ENCODE results near the gene SZT2.

- TF ChIP-seq GABPA (IDR thresholded peaks at IDR 0.05; ENCODE audit: low read depth) (no peak), MAX (IDR thresholded peaks at IDR 0.05; ENCODE audit: low read depth, low read length) (no peak), POLR2A (IDR thresholded peaks at IDR 0.05; ENCODE audit: low read depth, low read length) (no peak), ZBTB4 (CRISPR knock-in tag; IDR thresholded peaks at IDR 0.05) (no peak), CTCF (IDR thresholded peaks at IDR 0.05 in 2 of 3, conservative IDR thresholded peaks at IDR 0.05 in 1 of 3; ENCODE audit: control insufficient read depth in 2 of 3, extremely low read depth in 1 of 3, insufficient read depth in 1 of 3, low read depth in 3 of 3, low read length in 3 of 3) (no peak), POLR2AphosphoS5 (IDR thresholded peaks at IDR 0.05; ENCODE audit: low read length) (no peak), CREM (IDR thresholded peaks at IDR 0.05; ENCODE audit: low read depth) (no peak), EP300 (IDR thresholded peaks at IDR 0.05; ENCODE audit: borderline replicate concordance in 1 of 2, control insufficient read depth in 1 of 2, low read depth in 2 of 2, low read length in 2 of 2) (no peak), BCL11A (IDR thresholded peaks at IDR 0.05; ENCODE audit: low read depth, low read length) (no peak), SUZ12 (IDR thresholded peaks at IDR 0.05; ENCODE audit: unreplicated experiment) (no peak), ATF7 (IDR thresholded peaks at IDR 0.05; ENCODE audit: low read depth) (no peak), HCFC1 (IDR thresholded peaks at IDR 0.05; ENCODE audit: low read length) (no peak)
These were observed 42.6 kb downstream of the SZT2 start for GRCh38 chr1:43432171-43432860.

Measured in GM12878 (cell line).